GM20000 (cell line): ENCODE measurements around the gene CTCFL.

Experiments used
- DNase-seq: peaks from one replicate; pipeline ENCODE4 v3.0.0; 2012; ENCODE audit warnings: low spot score
- CTCF ChIP-seq: IDR thresholded peaks from 2 replicates; pipeline ENCODE4 v1.5.1; 2012; ENCODE audit warnings: mild to moderate bottlenecking, control low read depth; ENCODE audit errors: extremely low read depth, missing control alignments

The CTCFL gene

GRCh38 chr20:57524511-57525176 lies at the start of gene CTCFL:
CTCFL (minus strand) TSS chr20:57525140; CDS start chr20:57524205, 935 bp downstream.
- DNase-seq: no peak
- TF ChIP-seq CTCF: no peak

GRCh38 chr20:57573894-57574293 lies 49.0 kb upstream of the CTCFL start:
- DNase-seq: no peak
- no peak for TF ChIP-seq CTCF

GRCh38 chr20:57573242-57573641 lies 48.3 kb upstream of the CTCFL start:
- no peak for DNase-seq
- TF ChIP-seq CTCF: no peak

- no peak for TF ChIP-seq CTCF
- no peak for DNase-seq
These were observed 47.0 kb upstream of the CTCFL start for GRCh38 chr20:57571782-57572416.

- no peak for DNase-seq
- TF ChIP-seq CTCF: no peak
These were observed 46.0 kb upstream of the CTCFL start for GRCh38 chr20:57570920-57571319.

- DNase-seq: no peak
- TF ChIP-seq CTCF: no peak
These were observed 45.4 kb upstream of the CTCFL start for GRCh38 chr20:57570145-57570850.

GRCh38 chr20:57568960-57569359 lies 44.0 kb upstream of the CTCFL start:
- DNase-seq: no peak
- TF ChIP-seq CTCF: no peak
